Measurements from ENCODE around the gene IMMP2L.

The IMMP2L gene

DNA sequence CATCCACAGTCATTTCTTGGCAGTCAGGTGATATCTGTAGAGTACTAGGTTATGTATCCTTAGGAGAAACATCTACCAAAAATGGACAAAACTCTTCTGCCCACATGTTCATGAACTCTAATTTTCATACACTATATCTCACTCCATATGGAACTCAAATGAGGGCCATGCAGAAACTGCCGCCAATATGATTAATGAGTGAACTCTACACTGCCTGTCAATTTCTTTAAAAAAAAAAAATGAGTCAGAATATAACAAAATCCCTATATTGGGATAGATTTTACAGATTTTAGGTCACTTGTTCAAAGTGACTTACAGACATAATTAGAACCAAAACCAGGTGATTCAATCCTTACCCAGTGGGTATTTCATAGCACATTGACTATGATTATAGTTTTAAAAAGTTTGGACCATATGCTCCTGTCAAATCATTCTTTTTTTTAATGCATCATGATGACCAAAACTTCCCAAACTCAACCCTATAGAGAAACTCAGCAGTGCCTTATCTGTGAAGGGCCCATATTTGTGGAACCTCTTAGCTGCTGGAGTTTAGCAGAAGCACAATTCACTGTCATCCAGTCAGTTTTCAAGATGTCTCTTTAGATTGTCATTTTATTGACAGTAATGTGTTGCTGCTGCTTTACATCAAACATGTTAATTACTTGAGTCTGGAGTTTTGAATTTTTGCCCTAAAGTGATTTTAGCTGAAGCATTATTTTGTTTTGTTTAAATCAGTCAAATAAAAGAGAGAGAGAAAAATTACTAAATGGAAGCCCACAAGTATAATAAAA, 460.2 kb downstream of the IMMP2L start:
- no peak for DNase-seq (ENCODE audit: low spot score)

DNA sequence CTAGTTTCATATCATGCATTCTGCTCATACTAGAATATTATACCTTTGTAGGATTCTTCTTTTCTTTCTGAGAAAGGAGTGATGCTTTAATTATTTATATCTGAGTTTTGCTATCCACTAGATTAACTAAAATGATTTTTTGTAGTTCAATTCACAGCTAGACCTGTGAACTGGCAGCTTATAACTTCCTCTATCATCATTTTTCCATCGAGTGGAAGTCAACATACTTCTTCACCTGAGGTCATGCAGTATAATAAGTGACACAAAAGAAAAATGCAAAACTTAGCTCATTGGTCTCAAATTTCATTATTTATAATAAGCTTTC, 463.4 kb downstream of the IMMP2L start:
- DNase-seq (ENCODE audit: low spot score) = no peak

DNA sequence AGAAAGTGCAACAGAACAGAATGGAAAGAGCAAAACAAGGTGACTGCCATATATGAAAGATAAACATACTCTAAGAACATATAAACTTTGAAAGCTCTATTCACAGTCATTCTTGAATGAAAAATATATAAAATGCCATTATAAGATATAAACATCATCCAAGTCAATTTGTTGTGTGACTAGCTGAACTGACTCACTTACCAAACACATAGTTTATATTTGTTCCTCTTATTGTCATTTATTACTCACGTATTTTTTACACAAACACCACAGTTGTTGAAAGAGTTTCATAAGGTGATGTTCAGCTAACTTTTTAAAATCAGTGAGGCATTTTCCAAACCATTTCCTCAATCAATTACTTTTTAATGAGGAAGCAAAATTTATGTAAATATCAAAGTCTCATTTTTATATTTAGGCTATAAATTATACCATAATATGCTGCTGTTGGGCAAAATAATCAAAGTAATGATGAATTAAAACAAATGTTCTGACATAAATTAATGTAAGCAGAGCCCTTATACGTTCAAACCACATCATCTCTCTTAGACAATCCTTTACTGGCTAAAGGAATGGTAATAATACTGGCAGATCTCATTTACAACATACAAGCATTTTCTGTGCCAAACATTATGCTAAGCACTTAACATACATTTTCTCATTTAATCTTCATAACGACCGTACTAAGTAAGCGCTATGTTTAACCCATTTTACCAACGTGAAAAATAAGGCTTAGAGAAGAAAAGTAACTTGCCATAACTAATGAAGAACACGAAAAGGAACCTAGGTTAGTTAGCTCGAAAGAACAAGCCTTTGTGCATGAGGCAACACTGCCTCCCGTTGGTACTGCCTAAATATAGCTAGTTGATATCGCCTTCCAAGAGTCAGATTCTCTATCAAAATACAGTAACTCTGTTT, 464.0 kb downstream of the IMMP2L start:
- no peak for DNase-seq (ENCODE audit: low spot score)

DNA sequence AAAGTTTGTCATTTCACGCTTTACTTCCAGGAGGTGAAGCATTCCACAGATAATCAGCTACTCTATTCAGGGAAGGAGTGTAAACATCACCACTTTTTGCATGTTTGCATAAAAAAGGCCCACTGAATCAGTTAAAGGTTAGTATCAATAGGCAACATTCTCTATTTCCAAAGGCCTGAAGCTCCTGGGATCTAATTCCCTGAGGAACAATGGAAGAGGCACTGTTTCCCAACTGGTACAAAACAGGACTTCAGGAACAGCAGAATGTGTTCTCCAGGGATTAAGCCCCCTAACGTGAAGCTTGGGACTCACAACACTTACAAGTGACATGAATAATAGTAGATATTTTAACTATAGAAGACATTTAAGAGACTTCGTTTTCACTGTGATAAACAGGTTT, 465.3 kb downstream of the IMMP2L start:
- DNase-seq (ENCODE audit: low spot score) = no peak

DNA sequence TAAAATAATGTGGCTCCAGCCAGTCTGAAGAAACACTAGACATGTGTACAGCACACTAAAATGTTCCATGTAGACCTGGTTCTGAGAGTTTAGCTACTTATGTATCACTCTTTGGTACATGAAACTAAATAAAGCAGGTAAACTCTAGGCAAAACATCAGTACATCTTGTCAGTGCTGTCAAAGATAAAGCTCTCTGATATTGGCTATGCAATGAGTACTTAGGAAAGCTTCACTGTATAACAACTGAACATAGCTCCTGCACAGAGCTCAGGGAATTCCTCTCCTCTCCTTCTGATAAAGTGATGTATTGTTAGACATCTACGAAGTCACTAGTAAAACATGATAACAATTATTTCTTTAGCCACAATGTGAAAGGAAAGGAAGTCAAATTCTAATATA, 467.9 kb downstream of the IMMP2L start:
- DNase-seq (ENCODE audit: low spot score) = no peak

DNA sequence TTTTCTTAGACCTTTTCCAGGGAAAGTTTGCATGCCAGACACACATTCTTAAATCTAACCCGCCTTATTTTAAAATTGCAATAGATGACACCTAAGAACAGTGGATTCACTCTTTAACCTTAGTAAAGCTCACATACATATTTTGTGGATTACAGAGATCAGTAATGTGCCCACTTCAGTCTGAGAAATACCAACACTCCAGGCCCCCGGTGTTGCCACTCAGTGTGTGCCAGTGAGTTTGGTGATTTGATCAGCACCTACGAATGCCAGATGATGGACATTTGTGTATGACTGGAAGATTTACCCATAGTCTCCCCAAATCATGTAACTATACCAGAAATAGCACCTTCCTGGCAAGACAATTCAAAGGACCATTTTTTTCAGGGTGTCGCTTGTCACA, 468.8 kb downstream of the IMMP2L start:
- DNase-seq (ENCODE audit: low spot score) = no peak

DNA sequence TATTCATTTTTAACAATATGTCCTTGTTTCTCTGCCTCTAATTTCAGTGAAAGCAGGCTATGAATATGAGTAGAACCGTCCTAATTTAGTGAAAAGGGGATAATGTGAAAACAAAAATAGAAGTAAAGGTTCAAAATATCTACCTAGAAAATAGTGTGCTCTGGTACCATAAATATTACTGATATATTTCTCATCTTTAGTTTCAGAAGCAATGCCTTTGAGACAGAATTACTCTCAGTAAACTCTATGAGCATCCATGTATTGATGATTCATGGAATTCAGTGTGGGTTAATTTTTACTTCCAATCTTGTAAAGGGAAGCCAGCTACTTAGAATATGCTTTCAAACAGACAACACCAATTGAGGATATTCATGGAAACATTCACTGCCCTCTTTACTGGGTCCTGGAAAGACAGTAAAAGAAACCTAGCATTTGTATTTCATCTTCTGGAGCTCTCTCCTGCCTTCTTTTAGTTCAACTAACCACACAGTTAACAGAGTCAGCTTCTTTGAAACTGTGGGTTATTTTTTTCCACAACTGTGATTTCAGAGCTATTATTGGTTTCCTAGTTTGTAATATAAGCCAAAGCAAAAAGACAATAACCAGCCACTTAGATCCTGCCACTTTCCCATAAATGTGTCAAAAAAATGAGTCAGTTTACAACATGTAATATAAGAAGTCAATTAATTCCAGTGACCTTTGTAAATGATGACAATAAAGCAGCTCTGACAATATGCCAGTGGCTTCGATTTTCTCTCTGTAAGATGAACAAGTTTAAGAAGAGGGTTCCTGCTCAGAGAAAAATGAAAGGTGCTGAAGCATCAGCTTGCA, 469.7 kb downstream of the IMMP2L start:
- no peak for DNase-seq (ENCODE audit: low spot score)

DNA sequence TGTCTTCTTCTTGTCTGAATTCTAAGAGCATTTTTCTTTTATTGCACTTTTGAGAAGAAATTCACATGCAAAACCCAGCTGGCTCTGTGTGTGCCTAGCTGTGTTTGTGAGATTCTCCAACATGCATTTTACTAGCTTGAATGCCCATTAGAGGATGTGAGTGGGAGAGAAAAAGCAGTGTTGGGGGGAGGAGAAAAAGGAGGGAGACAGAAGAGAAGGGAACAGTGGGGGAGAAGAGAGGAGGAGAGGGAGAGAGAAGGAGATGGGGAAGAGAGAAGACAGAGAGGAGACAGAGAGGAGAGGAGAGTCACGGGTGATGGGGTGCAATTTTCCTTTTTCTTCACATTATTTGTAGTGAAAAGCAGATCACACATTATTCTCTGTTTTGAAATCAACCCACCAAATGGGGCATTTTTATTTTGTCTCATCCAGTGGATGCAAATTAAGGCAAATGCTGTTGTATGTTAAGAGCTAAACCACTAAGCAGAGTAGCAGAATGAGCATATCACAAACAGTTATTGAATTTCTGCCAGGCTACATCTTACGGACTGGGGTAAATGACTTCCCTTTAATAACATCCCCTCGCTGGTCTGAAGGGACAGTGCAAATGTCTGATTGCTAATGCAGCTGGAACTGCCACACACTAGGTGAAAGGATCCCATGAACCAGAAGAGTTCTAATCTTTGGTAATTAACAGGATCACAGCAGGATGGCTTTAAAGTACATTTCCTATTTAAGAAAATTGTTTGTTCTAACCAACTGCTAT, 470.5 kb downstream of the IMMP2L start:
- DNase-seq (ENCODE audit: low spot score) = no peak

DNA sequence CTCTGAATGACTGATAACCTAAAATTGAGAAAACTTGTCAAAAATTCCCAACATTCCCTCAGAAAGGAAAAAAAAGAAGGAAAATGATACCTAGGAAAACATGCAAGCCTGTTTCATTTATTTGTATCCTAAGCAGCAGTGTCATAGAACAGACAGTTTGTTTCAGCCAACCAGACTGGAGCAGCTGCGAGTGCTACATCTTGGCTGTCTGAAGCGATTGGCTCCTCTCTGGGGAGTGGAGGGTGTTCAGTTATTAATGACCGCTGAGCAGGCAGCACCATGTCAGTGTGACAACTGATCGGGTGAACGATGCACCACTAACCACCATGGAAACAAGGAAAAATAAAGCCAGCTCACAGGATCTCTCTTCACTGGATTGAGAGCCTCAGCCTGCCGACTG, 471.4 kb downstream of the IMMP2L start, which contains the start of gene LRRN3:
TSS of gene LRRN3 (plus strand) at position 282 of the 400 bp plus-strand sequence. CDS start 31,646 bp downstream, outside the sequence.
- DNase-seq (ENCODE audit: low spot score) = peak; percentile 58

DNA sequence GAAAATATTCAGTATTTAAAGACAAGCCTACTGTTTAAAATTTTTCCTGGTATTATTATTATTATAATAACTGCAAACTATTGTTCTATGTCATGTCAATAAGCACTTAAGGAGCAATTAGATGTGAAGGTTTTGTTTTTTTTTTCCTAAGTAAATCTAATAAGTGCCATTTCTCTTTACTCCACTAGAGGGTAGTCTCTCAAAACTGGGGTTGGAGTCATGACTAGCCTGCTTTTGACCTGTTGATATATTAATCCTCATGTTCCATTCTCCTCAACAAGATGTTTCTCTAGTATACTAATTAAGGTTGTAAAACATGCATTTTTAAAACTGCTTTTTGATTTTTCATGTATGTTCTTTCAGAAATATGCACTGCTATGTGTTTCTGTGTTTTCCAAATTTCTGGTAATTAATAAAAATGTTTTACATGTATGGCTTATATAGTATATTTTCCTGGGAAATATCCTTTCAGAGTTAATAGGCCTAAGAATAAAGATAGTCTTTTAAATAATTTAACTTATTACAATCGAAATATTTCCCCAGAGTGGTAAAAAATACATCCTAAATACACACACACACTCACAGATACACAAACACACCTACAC, 472.4 kb downstream of the IMMP2L start:
- no peak for DNase-seq (ENCODE audit: low spot score)

DNA sequence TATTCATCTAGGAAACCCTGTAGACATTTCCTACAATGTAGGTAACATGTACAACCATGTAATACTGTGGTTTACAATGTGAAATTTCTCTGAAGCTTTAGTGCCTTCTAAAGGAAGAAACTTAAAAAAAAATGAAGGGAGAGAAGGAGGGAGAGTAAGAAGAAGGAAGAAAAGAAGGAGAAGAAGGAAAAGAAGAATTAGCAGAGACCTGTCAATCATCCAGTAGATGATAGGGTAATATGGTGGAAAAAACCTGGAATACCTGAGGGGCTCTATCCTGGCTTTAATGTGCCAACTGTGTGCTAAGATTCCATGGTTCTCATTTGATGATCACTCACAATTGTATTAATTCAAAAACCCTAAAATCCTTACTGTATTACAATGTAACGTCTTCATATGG, 474.0 kb downstream of the IMMP2L start:
- DNase-seq (ENCODE audit: low spot score) = no peak

DNA sequence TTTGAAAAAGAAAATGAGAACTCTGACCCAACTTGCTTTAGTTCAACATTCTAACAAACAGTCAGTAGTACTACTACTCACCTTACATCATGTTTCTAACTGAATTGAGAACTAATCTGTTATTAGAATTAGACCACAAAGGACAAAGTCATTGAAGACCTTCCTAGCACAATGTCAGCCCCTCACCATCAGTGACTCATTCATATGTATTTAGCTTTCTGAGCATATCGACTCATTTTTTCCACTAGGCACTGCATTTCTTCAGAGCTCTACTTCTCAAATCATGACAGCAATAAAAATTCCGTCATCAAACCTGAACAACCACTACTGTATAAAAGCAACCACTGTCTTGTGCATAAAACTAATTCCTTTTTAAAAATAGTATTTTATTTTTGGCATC, 475.8 kb downstream of the IMMP2L start:
- DNase-seq (ENCODE audit: low spot score) = no peak

DNA sequence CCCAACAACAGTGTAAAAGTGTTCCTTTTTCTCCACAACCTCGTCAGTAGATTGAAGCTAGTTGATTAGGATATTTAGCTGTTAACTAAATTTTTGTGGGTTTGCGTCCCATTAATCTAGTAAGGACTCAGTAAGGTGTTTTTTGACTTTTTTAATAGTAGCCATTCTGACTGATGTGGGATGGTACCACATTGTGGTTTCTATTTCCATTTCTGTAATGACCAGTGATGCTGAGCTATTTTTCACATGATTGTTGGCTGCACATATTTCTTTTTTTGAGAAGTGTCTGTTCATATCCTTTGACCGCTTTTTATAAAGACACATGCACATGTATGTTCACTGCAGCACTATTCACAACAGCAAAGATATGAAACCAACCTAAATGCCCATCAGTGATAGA, 476.9 kb downstream of the IMMP2L start:
- DNase-seq (ENCODE audit: low spot score) = no peak

DNA sequence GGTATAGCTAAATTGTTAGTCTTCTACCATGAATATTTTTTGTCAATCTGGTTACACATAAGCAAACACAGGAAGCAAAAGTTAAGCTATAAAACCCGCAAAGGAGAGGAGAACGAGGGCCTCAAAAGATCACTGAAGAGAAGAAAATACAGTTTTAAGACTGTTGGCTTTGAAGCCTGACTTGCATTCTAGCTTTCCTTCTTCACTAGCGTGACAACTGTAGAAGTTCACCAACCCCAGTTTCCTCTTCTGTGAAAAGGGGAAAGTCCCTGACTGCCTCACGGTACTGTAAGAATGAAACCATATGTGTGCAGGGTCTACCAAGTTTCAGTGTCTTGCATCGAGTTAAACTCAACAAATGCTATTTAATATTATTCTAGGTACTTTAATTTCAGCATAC, 478.9 kb downstream of the IMMP2L start:
- DNase-seq (ENCODE audit: low spot score) = no peak

DNA sequence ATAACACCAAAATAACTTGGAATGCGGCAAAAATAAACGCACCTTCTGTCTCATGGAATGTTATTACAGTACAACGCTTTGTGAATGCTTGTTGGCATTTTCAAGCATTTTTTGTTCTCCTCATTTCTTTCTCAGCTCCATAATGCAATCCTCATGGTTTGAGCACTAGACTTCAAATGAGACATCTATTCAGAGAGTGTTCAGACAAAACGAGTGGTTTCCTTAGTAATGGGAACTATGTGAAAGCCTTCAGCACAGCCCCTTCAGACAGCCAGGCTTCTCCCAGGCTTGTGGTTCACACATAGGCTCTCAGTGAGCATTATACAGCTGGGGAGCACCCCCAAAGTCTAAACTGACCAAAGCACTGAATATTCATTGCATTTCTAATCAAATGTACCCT, 479.9 kb downstream of the IMMP2L start:
- no peak for DNase-seq (ENCODE audit: low spot score)

DNA sequence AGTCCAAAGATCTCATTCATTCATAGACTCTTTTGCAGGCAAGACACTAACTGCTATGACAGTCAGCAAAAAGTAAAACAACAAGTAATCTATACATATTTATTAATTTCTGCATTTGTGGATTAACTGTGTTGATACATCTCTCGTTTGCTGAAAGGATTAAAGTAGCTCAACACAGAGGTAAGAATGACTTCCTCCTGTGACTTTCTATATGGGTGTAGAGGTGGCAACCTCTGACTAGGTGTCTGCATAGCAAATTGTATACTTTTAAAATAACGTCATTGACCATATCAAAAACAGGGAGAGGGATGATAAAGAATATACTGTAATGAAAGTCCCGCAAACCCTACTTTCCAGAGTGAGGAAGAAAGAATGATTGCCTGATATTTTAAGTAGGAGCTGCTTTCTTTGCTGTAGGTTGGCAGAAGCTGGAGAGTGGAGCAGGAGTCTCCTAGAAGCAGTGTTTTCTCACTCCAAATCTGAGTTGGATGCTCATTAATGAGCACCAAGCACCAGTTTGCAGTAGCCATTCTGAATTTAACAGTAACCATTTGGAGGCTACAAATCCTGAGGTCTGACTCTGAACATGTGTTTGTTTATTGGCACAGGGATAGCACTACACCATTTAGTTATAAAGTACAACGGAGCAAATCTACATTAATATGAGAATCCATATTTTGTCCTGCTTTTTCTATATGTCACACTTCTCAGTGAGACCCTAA, 480.6 kb downstream of the IMMP2L start:
- no peak for DNase-seq (ENCODE audit: low spot score)

DNA sequence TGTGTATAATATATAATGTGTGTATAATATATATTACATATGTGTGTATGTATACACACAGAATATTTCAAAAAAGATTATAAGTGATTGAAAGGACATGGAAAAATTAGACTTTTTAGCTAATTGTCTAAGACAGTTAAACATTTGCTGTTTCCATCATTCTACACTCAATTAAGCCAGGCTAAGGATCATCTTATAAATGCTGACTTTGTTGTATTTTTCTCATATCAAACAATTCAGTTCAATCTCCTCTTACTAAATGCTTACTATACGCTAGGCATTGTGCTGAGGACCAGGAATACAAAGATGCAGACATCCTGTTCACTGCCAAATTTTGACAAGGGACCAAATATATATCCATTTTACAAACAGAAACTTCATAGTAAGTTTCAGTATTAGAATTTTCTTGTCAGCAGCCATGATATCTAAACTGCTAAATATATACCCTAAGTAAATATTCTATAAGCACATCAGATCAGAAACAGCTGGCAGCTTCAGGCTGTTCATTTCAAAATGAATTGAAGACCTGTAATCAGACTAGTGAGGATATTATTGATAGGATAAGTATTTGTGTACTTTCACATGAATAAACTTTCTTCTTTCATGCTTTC, 481.7 kb downstream of the IMMP2L start:
- DNase-seq (ENCODE audit: low spot score) = no peak

DNA sequence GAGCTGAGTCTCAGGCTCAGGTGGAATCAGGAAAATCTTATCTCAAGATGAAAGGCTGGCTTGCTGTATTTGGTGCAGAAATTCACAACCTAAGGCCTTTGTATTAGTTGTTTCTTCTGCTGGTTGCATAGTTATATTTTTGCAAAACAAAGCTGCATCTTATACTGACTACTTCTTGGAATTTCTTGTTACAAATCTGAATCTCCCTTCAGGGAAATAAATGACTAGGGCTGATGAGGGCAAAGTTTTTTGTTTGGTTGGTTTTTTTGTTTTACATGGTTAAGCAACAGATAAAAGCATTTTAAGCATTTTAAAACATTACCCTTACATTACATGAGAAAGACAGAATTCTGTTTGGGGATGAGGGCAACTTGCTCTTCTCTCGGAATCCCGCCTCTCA, 485.3 kb downstream of the IMMP2L start:
- DNase-seq (ENCODE audit: low spot score) = no peak

DNA sequence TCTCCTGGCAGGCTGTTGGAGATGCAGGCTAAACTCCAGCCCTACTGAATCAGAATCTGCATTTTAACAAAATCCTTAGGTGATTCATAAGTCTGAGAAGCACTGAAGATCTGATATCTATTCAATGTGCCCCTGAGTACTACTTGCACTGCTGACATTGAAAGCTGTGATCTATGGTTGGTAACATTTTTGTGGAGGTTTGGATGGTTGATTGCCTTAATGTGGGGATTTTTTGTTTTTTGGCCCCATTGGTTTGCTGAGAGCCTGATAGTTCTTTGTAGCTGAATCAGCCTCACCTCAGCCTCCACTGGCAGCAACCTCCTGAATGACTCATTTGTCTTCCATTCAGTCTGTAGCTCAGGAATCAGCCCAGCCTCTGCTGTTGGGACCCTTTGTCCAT, 486.1 kb downstream of the IMMP2L start:
- DNase-seq (ENCODE audit: low spot score) = peak; percentile 29

DNA sequence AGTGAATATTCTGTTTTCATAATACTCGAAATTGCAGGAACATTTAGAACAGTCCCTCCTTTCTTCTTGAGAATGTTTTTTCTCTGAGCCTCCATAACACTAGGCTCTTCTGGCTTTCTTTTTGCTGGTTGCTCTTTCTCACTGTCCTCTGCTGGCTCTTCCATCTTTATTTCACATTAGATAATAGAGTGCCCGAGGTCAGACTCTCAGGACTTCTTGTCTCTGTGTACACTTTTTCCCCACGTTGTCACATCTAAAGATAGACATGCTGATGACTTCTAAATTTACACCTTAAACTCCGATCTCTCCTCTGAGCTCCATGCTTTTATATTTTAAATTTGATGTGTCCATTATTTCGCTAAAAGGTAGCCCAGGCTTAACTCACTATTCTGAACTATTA, 486.8 kb downstream of the IMMP2L start:
- no peak for DNase-seq (ENCODE audit: low spot score)

All from AG08396 (cell line).